MM.1S (cell line): ENCODE measurements around the gene LIPE.

Experiments used
- DNase-seq: peaks from one replicate; pipeline ENCODE4 v3.0.0-alpha.2; 2015
- H2AFZ ChIP-seq: fragments of 300-600 bp; sonication (generic); 2 replicates; pipeline ENCODE4 v1.6.0; 2016; ENCODE audit warnings: antibody characterized with exemption, low read length
- H3F3A ChIP-seq: fragments of 300-600 bp; sonication (generic); 2 replicates; pipeline ENCODE4 v1.6.1; 2016; ENCODE audit warnings: mild to moderate bottlenecking, antibody characterized with exemption, low read length, moderate library complexity, mixed read lengths; ENCODE audit not compliant: insufficient read depth
- H3K27ac ChIP-seq: fragments of 300-600 bp; sonication (generic); 2 replicates; pipeline ENCODE4 v1.5.1; 2016; ENCODE audit warnings: mild to moderate bottlenecking, low read length
- H3K27me3 ChIP-seq: fragments of 300-600 bp; sonication (generic); replicated peaks from 2 replicates; pipeline ENCODE4 v1.6.0; 2016; ENCODE audit warnings: low read length; ENCODE audit not compliant: insufficient read depth
- H3K36me3 ChIP-seq: fragments of 300-600 bp; sonication (generic); replicated peaks from 2 replicates; pipeline ENCODE4 v1.6.1; 2016; ENCODE audit warnings: mild to moderate bottlenecking, low read length, mixed read lengths; ENCODE audit not compliant: insufficient read depth
- H3K4me1 ChIP-seq: fragments of 300-600 bp; sonication (generic); 2 replicates; pipeline ENCODE4 v1.6.1; 2016; ENCODE audit warnings: low read length, mixed read lengths
- H3K4me2 ChIP-seq: fragments of 300-600 bp; sonication (generic); 2 replicates; pipeline ENCODE4 v1.6.0; 2016; ENCODE audit warnings: low read depth, low read length
- H3K4me3 ChIP-seq: fragments of 300-600 bp; sonication (generic); 2 replicates; pipeline ENCODE4 v1.5.1; 2016; ENCODE audit warnings: low read length, mixed read lengths
- H3K79me2 ChIP-seq: fragments of 300-600 bp; sonication (generic); 2 replicates; pipeline ENCODE4 v1.6.1; 2016; ENCODE audit warnings: mixed run types, low read length, mixed read lengths
- H3K9ac ChIP-seq: fragments of 300-600 bp; sonication (generic); 2 replicates; pipeline ENCODE4 v1.6.1; 2016; ENCODE audit warnings: low read length, mixed read lengths
- H3K9me2 ChIP-seq: fragments of 300-600 bp; sonication (generic); replicated peaks from 2 replicates; pipeline ENCODE4 v1.6.1; 2016; ENCODE audit warnings: mild to moderate bottlenecking, low read length, mixed read lengths; ENCODE audit not compliant: insufficient read depth
- H3K9me3 ChIP-seq: fragments of 300-600 bp; sonication (generic); replicated peaks from 2 replicates; pipeline ENCODE4 v1.6.1; 2016; ENCODE audit warnings: mild to moderate bottlenecking, low read length, mixed read lengths; ENCODE audit not compliant: insufficient read depth
- H4K20me1 ChIP-seq: fragments of 300-600 bp; sonication (generic); 2 replicates; pipeline ENCODE4 v1.6.1; 2016; ENCODE audit warnings: mild to moderate bottlenecking, low read length, moderate library complexity, mixed read lengths; ENCODE audit not compliant: insufficient read depth
- CTCF ChIP-seq: fragments of 300-600 bp; sonication (generic); IDR thresholded peaks from 2 replicates; pipeline ENCODE4 v1.5.1; 2016; ENCODE audit warnings: antibody characterized with exemption, low read length, mixed read lengths
- EZH2 ChIP-seq: fragments of 300-600 bp; sonication (generic); optimal IDR thresholded peaks from 2 replicates; pipeline ENCODE3; 2017; ENCODE audit warnings: low read depth, mild to moderate bottlenecking, antibody characterized with exemption, low read length, mixed read lengths
- EZH2phosphoT487 ChIP-seq: fragments of 300-600 bp; sonication (generic); IDR thresholded peaks from 2 replicates; pipeline ENCODE4 v1.6.1; 2018; ENCODE audit warnings: antibody characterized with exemption, low read length

LIPE gene

DNA sequence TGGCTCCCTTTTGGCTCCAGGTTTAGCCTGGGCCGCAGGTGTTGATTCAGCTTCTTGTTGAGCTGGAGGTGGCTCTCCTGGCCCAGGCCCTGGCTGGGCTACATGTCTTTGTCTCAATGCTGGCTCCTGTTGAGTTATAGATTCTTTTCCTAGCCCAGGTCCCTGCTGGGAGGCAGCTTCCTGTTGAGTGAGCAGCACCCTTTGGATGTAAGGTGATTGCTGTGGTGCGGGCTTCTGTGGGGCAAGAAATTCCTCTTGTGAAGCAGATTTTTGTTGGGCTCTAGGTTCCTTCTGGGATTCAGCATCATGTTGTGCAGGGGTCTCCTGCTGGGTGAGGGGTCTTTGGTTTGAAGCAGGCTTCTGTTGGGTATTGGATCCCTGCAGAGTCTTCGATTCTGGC, 545 bp downstream of the LIPE start:
- Histone ChIP-seq H3K36me3 (no peaks in the 10 kb centered on the region), H3K9ac (no peak overlapping the region), H3K9me2 (no peaks in the 10 kb centered on the region), H3K27me3 (no peaks in the 10 kb centered on the region), H3K79me2 (peaks cover 15% of the 10 kb centered on the region), H4K20me1 (no peaks in the 10 kb centered on the region), H3K4me2 (no peak overlapping the region), H3F3A (0 out of 2 replicates have a peak, but pooled peaks cover 9% of the 10 kb centered on the region), H3K4me3 (no peak overlapping the region), H3K9me3 (no peaks in the 10 kb centered on the region), H3K4me1 (peaks cover 7% of the 10 kb centered on the region; the same call in 1 of the 2 replicates), H2AFZ (no peak overlapping the region), H3K27ac (no peak overlapping the region)
- no peak for DNase-seq
- TF ChIP-seq EZH2 = no peak
- TF ChIP-seq CTCF = no peak
- no peak for TF ChIP-seq EZH2phosphoT487

DNA sequence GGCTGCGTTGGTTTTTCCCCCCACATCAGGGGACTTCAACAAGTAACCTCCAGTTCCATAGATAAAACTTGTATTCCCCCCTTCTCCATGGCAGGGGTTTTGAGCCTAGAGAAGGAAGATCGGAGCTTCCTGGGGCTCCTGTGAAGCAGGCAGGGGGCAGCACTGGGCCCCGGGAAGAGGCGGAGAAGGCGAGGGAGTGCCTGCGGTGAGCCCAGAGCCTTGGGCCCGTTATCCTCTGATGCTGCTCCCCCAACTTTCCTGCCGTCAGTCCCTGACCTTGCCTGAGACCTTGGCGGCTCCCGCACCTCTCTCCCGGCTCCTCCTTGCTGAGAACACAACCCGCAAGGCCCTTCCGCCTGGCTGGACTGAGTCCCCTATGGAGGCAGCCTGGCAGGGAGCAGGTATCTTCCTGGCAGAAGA, 2.5 kb downstream of the LIPE start:
- no peaks in the 10 kb centered on the region for H3K27me3 ChIP-seq
- no peak overlapping the region for H3K27ac ChIP-seq
- DNase-seq = no peak
- no peaks in the 10 kb centered on the region for H3K9me3 ChIP-seq
- no peak overlapping the region for H3K9ac ChIP-seq
- no peaks in the 10 kb centered on the region for H4K20me1 ChIP-seq
- H3K9me2 ChIP-seq = no peaks in the 10 kb centered on the region
- TF ChIP-seq CTCF = no peak
- no peak for TF ChIP-seq EZH2
- no peak for TF ChIP-seq EZH2phosphoT487
- peaks cover 13% of the 10 kb centered on the region; the same call in 1 of the 2 replicates for H3F3A ChIP-seq
- no peak overlapping the region for H2AFZ ChIP-seq
- H3K4me3 ChIP-seq = no peak overlapping the region
- H3K36me3 ChIP-seq = no peaks in the 10 kb centered on the region
- H3K4me1 ChIP-seq = peaks cover 15% of the 10 kb centered on the region
- peaks cover 22% of the 10 kb centered on the region for H3K79me2 ChIP-seq
- H3K4me2 ChIP-seq = no peak overlapping the region

DNA sequence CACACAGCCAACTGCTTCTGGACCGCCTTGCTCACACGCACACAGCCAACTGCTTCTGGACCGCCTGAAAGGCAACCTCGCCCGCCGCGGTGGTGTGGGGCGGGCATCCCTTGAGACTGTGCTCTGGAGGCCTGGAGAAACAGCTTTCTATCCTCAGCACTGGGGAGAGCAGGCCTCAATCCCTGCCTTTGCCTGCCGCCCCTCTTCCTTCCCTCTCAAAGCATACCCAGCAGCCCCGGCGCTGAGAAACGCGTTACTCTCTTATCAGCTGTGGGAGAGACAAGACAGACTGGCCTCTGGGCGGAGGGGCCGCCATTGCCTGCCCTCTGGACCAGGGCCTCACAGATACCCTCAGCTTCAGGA, 2.9 kb downstream of the LIPE start:
- Histone ChIP-seq H3K4me2 (peak overlapping the region; percentile 96; the same call in 1 of the 2 replicates), H3K27ac (no peak overlapping the region), H3K27me3 (no peaks in the 10 kb centered on the region)

More for the DNA sequence above, 2.9 kb downstream of the LIPE start:
- H3K79me2 ChIP-seq = peaks cover 22% of the 10 kb centered on the region
- peaks cover 15% of the 10 kb centered on the region for H3K4me1 ChIP-seq
- no peak overlapping the region for H3K4me3 ChIP-seq
- no peaks in the 10 kb centered on the region for H3K9me3 ChIP-seq
- H3K36me3 ChIP-seq = no peaks in the 10 kb centered on the region
- H2AFZ ChIP-seq = no peak overlapping the region
- H4K20me1 ChIP-seq = no peaks in the 10 kb centered on the region
- no peak for TF ChIP-seq CTCF
- TF ChIP-seq EZH2phosphoT487 = no peak
- no peak for TF ChIP-seq EZH2
- H3F3A ChIP-seq = peaks cover 13% of the 10 kb centered on the region; the same call in 1 of the 2 replicates
- H3K9ac ChIP-seq = no peak overlapping the region
- H3K9me2 ChIP-seq = no peaks in the 10 kb centered on the region
- DNase-seq = no peak
